HT1080 (cell line): Measurements from ENCODE around the gene UTP15. TPM values are rescaled to one million over a fixed set of nuclear protein-coding genes. Genes with fewer than 3 reads are reported as not detected.
A peak's percentile ranks its signal among the peaks of the same experiment; 100 is the strongest.

ENCODE experiments used
- DNase-seq: peaks from one replicate; pipeline ENCODE4 v3.0.0-alpha.2; 2015; ENCODE audit warnings: low read depth
- polyA plus RNA-seq, 2 experiments: library from polyadenylated mRNA; depleted of rRNA; stranded (reverse); fragments of >200 nt; gene quantifications; 2 replicates each; pipeline ENCODE4 v1.2.3, GENCODE V29; 2015
- total RNA-seq: library from RNA; depleted of rRNA; stranded (reverse); fragments of >200 nt; shearing (Covaris generic); gene quantifications from 2 replicates; pipeline ENCODE4 v1.2.3, GENCODE V29; 2014; rRNA removed

UTP15 gene
- 24.5 and 25.0 TPM in 2 replicates for total RNA-seq
- polyA plus RNA-seq (2015; cell fraction: cytosol; rRNA removed) = 13.0 and 14.9 TPM in 2 replicates
- 47.9 and 51.6 TPM in 2 replicates for polyA plus RNA-seq (2015; cell fraction: nucleus; rRNA removed)

- DNase-seq = peak; percentile 94
These were observed at the start of gene UTP15, which contains the start of gene ANKRA2 for GRCh38 chr5:73565139-73565968. Gene UTP15, plus strand, starts transcription at chr5:73565743. Its CDS starts 1,602 bp downstream, at chr5:73567345. Gene ANKRA2, minus strand, starts transcription at chr5:73565639. Its CDS starts 2,758 bp downstream, at chr5:73562881.

- peak; percentile 83 for DNase-seq
These were observed 45.8 kb upstream of the UTP15 start for GRCh38 chr5:73519531-73520283.

GRCh38 chr5:73522989-73523388 is 42.6 kb upstream of the UTP15 start:
- DNase-seq = no peak

- DNase-seq = no peak
These were observed 41.7 kb upstream of the UTP15 start for GRCh38 chr5:73523861-73524260.

GRCh38 chr5:73525606-73526203 is 39.8 kb upstream of the UTP15 start:
- no peak for DNase-seq

- no peak for DNase-seq
These were observed 37.3 kb upstream of the UTP15 start for GRCh38 chr5:73528248-73528647.

GRCh38 chr5:73529081-73529480 is 36.5 kb upstream of the UTP15 start:
- DNase-seq = no peak

- no peak for DNase-seq
These were observed 34.2 kb upstream of the UTP15 start for GRCh38 chr5:73531356-73531755.

GRCh38 chr5:73532195-73532594 is 33.3 kb upstream of the UTP15 start:
- no peak for DNase-seq

GRCh38 chr5:73534011-73534644 is 31.4 kb upstream of the UTP15 start:
- DNase-seq = no peak

GRCh38 chr5:73534971-73535370 is 30.6 kb upstream of the UTP15 start:
- DNase-seq = no peak

- no peak for DNase-seq
These were observed 25.8 kb upstream of the UTP15 start for GRCh38 chr5:73539730-73540129.

- peak; percentile 94 for DNase-seq
These were observed 25.4 kb upstream of the UTP15 start for GRCh38 chr5:73540192-73540591.

GRCh38 chr5:73542020-73542419 is 23.5 kb upstream of the UTP15 start:
- DNase-seq = no peak

GRCh38 chr5:73544429-73545402 is 20.8 kb upstream of the UTP15 start:
- DNase-seq = no peak

- no peak for DNase-seq
These were observed 20.2 kb upstream of the UTP15 start for GRCh38 chr5:73545403-73545779.

GRCh38 chr5:73550016-73550415 is 15.5 kb upstream of the UTP15 start:
- DNase-seq = no peak

- DNase-seq = no peak
These were observed 12.9 kb upstream of the UTP15 start for GRCh38 chr5:73552642-73553041.

- DNase-seq = peak; percentile 24
These were observed 6.6 kb upstream of the UTP15 start for GRCh38 chr5:73558950-73559349.

- peak; percentile 6 for DNase-seq
These were observed 1.5 kb upstream of the UTP15 start for GRCh38 chr5:73564018-73564417.
